HFFc6 (cell line): Measurements from ENCODE around the gene ANTXR2. TPM values are rescaled to one million over a fixed set of nuclear protein-coding genes. Genes with fewer than 3 reads are reported as not detected.
A peak's percentile ranks its signal among the peaks of the same experiment; 100 is the strongest.

Source experiments
- DNase-seq: peaks from one replicate; pipeline ENCODE4 v3.0.0-alpha.2; 2018
- H3K27ac Mint-ChIP-seq: 2 replicates; pipeline ENCODE4 v1.8.0; 2020; ENCODE audit warnings: mild to moderate bottlenecking, mixed read lengths
- H3K27me3 Mint-ChIP-seq: 2 replicates; pipeline ENCODE4 v1.8.0; 2021; ENCODE audit warnings: mild to moderate bottlenecking, moderate library complexity, mixed read lengths; ENCODE audit not compliant: insufficient read depth
- H3K36me3 Mint-ChIP-seq: 2 replicates; pipeline ENCODE4 v1.8.0; 2021; ENCODE audit warnings: low read depth, mixed read lengths
- H3K4me1 Mint-ChIP-seq: 2 replicates; pipeline ENCODE4 v1.8.0; 2020; ENCODE audit warnings: low read depth, mixed read lengths
- H3K4me3 Mint-ChIP-seq: 2 replicates; pipeline ENCODE4 v1.8.0; 2020; ENCODE audit warnings: mild to moderate bottlenecking, moderate library complexity, mixed read lengths
- H3K9me3 Mint-ChIP-seq: 2 replicates; pipeline ENCODE4 v1.8.0; 2020; ENCODE audit warnings: mild to moderate bottlenecking, mixed read lengths
- CTCF ChIP-seq: fragments of 200-600 bp; sonication (generic); IDR thresholded peaks from 2 replicates; pipeline ENCODE4 v1.5.0; 2021; ENCODE audit warnings: antibody characterized with exemption, mild to moderate bottlenecking
- total RNA-seq, 6 experiments: library from RNA; stranded (reverse); fragmentation: NEBNext Ultra II Directional; extraction: Animal tissue kit (Norgen Biotek cat#: 25700); gene quantifications; 2 replicates in 1 of 6; 3 replicates in 5 of 6; pipeline ENCODE4 v1.2.3, GENCODE V29; 2021

ANTXR2 gene
- total RNA-seq, 6 experiments from 2014 or later: 137 to 198 (median 144) TPM

DNA sequence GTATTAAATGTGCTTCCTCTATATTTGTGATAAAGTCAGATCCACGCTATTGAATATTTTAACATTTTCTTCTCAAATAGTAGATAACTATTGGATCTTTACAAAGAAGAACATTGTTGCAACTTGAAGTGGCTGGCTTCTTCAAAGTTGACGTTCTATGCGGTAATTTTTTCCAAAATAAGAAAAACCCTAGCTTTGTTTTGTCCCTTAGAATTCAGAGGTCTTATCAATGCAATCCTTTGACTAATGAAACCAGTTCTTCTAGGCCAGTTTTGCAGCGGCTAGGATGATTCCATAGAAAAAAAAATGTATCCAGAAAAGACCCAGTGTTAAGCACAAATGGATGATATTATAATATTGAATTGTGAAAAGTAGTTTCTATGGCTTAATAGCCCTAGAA is 89.6 kb downstream of the ANTXR2 start:
- no peak for TF ChIP-seq CTCF
- no peak for DNase-seq
- Mint-ChIP-seq H3K36me3 (peaks cover 30% of the 10 kb centered on the region), H3K4me3 (no peak overlapping the region), H3K27me3 (no peaks in the 10 kb centered on the region), H3K27ac (no peak overlapping the region), H3K4me1 (peaks cover 58% of the 10 kb centered on the region), H3K9me3 (no peaks in the 10 kb centered on the region)

GRCh38 chr4:79982601-79983322 is 90.3 kb downstream of the ANTXR2 start:
- H3K27ac Mint-ChIP-seq: peak overlapping the region; percentile 22
- no peaks in the 10 kb centered on the region for H3K9me3 Mint-ChIP-seq
- no peaks in the 10 kb centered on the region for H3K27me3 Mint-ChIP-seq
- DNase-seq: no peak
- H3K36me3 Mint-ChIP-seq: peaks cover 35% of the 10 kb centered on the region
- peaks cover 52% of the 10 kb centered on the region for H3K4me1 Mint-ChIP-seq
- no peak for TF ChIP-seq CTCF
- H3K4me3 Mint-ChIP-seq: no peak overlapping the region

DNA sequence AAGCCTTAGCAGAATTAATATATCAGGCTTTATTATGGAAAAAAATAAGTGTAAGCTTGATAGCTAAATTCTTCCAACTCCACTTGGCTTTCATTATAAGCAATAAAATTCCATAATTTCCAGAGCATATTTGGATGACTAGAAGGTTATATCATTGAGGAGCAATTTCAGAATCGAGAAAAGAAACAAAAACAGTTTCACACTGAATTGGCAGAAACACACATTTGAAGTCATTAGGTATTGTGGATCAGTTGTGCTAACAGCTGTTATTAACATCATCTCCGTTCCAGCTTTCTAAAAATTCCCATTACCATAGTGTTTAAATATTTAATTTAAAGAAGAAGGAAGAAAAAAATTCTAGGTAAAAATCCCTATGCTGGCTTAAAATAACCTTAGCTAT is 92.6 kb downstream of the ANTXR2 start:
- no peaks in the 10 kb centered on the region for H3K9me3 Mint-ChIP-seq
- H3K4me1 Mint-ChIP-seq: peaks cover 38% of the 10 kb centered on the region
- H3K27me3 Mint-ChIP-seq: no peaks in the 10 kb centered on the region
- H3K36me3 Mint-ChIP-seq: peaks cover 52% of the 10 kb centered on the region
- H3K4me3 Mint-ChIP-seq: no peak overlapping the region
- no peak overlapping the region for H3K27ac Mint-ChIP-seq
- no peak for TF ChIP-seq CTCF
- no peak for DNase-seq

DNA sequence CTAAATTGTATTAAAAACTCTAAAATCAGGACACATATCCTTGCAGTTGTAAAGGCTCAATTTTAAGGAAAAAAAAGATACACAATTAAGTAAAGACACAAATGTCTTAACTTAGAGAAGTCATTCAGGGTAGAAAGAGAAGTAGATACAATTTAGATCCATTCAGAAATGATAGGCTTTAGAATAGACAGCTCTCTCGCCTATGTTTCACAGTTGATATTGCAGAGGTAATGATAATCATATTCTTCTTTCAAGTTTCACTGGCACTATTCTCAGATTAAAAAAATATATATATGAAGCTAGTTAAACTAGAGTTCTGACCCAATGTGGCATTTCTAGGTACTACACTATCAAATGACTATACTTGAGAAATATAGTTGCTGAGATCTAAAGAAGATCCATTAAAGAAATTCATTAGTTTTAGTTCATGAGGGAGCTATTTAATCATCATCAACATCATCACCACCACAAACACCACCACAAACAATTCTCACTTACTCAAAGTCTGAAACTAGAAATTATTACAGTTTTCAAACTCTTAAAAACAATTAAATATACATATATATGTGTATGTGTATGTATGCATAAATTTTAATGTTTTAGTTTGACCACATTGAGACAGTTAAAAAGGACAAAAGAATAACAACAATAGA is 93.1 kb downstream of the ANTXR2 start:
- Mint-ChIP-seq H3K36me3 (peaks cover 57% of the 10 kb centered on the region), H3K4me3 (no peak overlapping the region), H3K4me1 (peaks cover 38% of the 10 kb centered on the region), H3K27me3 (no peaks in the 10 kb centered on the region), H3K27ac (peak overlapping the region; percentile 20; the same call in 1 of the 2 replicates), H3K9me3 (no peaks in the 10 kb centered on the region)
- TF ChIP-seq CTCF: no peak; the same call in 1 of the 2 replicates
- DNase-seq: no peak

DNA sequence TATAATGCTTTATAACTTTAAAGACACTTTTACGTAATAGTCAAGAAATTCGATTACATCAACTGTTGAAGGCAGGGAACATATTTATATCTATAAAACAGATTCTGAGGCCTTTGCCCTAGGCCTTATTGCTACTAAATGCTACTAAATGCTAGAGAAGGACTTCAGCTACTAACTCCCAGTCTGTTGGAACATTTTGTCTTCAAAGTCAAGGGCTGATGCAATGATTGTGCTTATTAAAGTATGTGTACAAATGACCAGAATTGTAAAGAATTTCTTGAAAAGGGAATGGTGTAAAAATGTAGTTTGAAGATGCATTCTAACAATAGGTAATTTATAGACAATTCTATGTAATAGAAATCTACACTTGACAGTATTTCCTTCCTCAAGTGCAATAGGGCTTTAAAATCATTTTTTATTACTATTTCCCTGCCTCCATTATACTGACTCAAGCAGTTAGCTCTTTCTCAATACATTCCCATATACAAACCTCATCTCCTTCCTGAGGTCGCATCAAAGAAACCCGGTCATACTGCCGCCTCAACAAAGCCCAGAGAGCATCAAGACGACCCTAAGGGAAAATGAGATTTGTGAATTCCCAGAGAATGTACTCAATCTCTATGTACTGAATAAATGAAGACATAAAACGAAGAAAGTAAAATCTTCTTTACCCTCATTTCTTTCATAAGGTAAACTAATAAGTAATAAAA is 95.7 kb downstream of the ANTXR2 start:
- peaks cover 71% of the 10 kb centered on the region for H3K36me3 Mint-ChIP-seq
- DNase-seq: no peak
- peaks cover 18% of the 10 kb centered on the region for H3K4me1 Mint-ChIP-seq
- no peaks in the 10 kb centered on the region for H3K27me3 Mint-ChIP-seq
- no peak overlapping the region for H3K4me3 Mint-ChIP-seq
- no peak for TF ChIP-seq CTCF
- no peak overlapping the region for H3K27ac Mint-ChIP-seq
- no peaks in the 10 kb centered on the region for H3K9me3 Mint-ChIP-seq
